Left ventricle myocardium superior (tissue), 1 donor: ENCODE measurements around the gene PKIB. TPM values are rescaled to one million over a fixed set of nuclear protein-coding genes. Genes with fewer than 3 reads are reported as not detected.

Experiments used
- ATAC-seq: fragments of 200-7000 bp; cut with Tn5 transposase; one replicate; pipeline ENCODE4 v1.9.1; 2020; ENCODE audit warnings: mild to moderate bottlenecking, moderate library complexity
- DNase-seq: peaks from one replicate; pipeline ENCODE4 v3.0.0-alpha.2; 2020
- intact Hi-C: fragments of 100-400 bp; cut with micrococcal nuclease; formaldehyde crosslinking; loops from one replicate; pipeline ENCODE4 v1.11.0; 2022
- total RNA-seq: library from RNA; stranded (reverse); fragmentation: NEBNext Ultra II Directional; extraction: Animal tissue kit (Norgen Biotek cat#: 25700); gene quantifications from one replicate; pipeline ENCODE4 v1.2.1, GENCODE V29; 2021
- donor health status: DM: no; HTN: yes; CAD: no; lungs with severe emphysema.

PKIB gene
- total RNA-seq, 1 donor from 2014 or later: 0.35 TPM

GRCh38 chr6:122696853-122697252 lies 86.6 kb downstream of the PKIB start:
- ATAC-seq: no peak

GRCh38 chr6:122697458-122697857 lies 87.3 kb downstream of the PKIB start:
- ATAC-seq: no peak
- no peak for DNase-seq
- intact Hi-C loops: no loop called here

More at GRCh38 chr6:122696853-122697252, 86.6 kb downstream of the PKIB start:
- no peak for DNase-seq
- intact Hi-C loops: no loop called here

GRCh38 chr6:122701666-122702065 lies 91.5 kb downstream of the PKIB start:
- ATAC-seq (no peak), DNase-seq (no peak)
- intact Hi-C loops: no loop called here

GRCh38 chr6:122702841-122703240 lies 92.6 kb downstream of the PKIB start:
- intact Hi-C loops: no loop called here
- DNase-seq (no peak), ATAC-seq (no peak)

- ATAC-seq: no peak
- intact Hi-C loops: no loop called here
Observed at GRCh38 chr6:122704066-122704465, 93.9 kb downstream of the PKIB start.

GRCh38 chr6:122709922-122710512 lies 99.8 kb downstream of the PKIB start:
- intact Hi-C loops: no loop called here
- DNase-seq (no peak), ATAC-seq (no peak)

More at GRCh38 chr6:122704066-122704465, 93.9 kb downstream of the PKIB start:
- no peak for DNase-seq

GRCh38 chr6:122710908-122711635 lies 100.9 kb downstream of the PKIB start:
- DNase-seq (no peak), ATAC-seq (no peak)
- intact Hi-C loops: no loop called here

GRCh38 chr6:122712093-122712447 lies 101.9 kb downstream of the PKIB start:
- DNase-seq: no peak
- ATAC-seq: no peak
- intact Hi-C loops: no loop called here

- no peak for DNase-seq
- intact Hi-C loops: no loop called here
- ATAC-seq: no peak
Observed at GRCh38 chr6:122712448-122713137, 102.4 kb downstream of the PKIB start.

- intact Hi-C loops: no loop called here
- DNase-seq: no peak
Observed at GRCh38 chr6:122713138-122713537, 102.9 kb downstream of the PKIB start.

GRCh38 chr6:122714059-122714458 lies 103.9 kb downstream of the PKIB start:
- ATAC-seq (no peak), DNase-seq (no peak)
- intact Hi-C loops: no loop called here

More at GRCh38 chr6:122713138-122713537, 102.9 kb downstream of the PKIB start:
- no peak for ATAC-seq

- no peak for ATAC-seq
- intact Hi-C loops: no loop called here
- DNase-seq: no peak
Observed at GRCh38 chr6:122715725-122716124, 105.5 kb downstream of the PKIB start.

- no peak for DNase-seq
- intact Hi-C loops: no loop called here
- ATAC-seq: peak; percentile 53
Observed at GRCh38 chr6:122717350-122717749, 107.1 kb downstream of the PKIB start.

GRCh38 chr6:122718616-122719015 lies 108.4 kb downstream of the PKIB start:
- no peak for ATAC-seq
- no peak for DNase-seq
- intact Hi-C loops: no loop called here

GRCh38 chr6:122719176-122719575 lies 109.0 kb downstream of the PKIB start:
- intact Hi-C loops: no loop called here
- ATAC-seq (no peak), DNase-seq (no peak)

GRCh38 chr6:122722746-122723145 lies 112.5 kb downstream of the PKIB start:
- no peak for ATAC-seq
- intact Hi-C loops: no loop called here

GRCh38 chr6:122726649-122727048 lies 116.4 kb downstream of the PKIB start:
- ATAC-seq: no peak
- intact Hi-C loops: no loop called here
- DNase-seq: no peak

More at GRCh38 chr6:122722746-122723145, 112.5 kb downstream of the PKIB start:
- DNase-seq: no peak

GRCh38 chr6:122727244-122727643 lies 117.0 kb downstream of the PKIB start:
- no peak for DNase-seq
- intact Hi-C loops: no loop called here
- no peak for ATAC-seq

- no peak for ATAC-seq
- no peak for DNase-seq
- intact Hi-C loops: loop anchor here (5.0 to 10.0 kb wide), 2 partner anchors 107 to 584 kb away; no protein-coding TSS in a partner anchor
Observed at GRCh38 chr6:122730334-122730733, 120.1 kb downstream of the PKIB start.

GRCh38 chr6:122730775-122731386 lies 120.7 kb downstream of the PKIB start:
- no peak for ATAC-seq
- no peak for DNase-seq
- intact Hi-C loops: loop anchor here (5.0 to 10.0 kb wide), 2 partner anchors 106 to 584 kb away; no protein-coding TSS in a partner anchor
